ENCODE measurements around the gene CUL1. TPM values are rescaled to one million over a fixed set of nuclear protein-coding genes. Genes with fewer than 3 reads are reported as not detected.

The CUL1 gene
- total and polyA plus RNA-seq, 12 donors: 14.0 to 53.4 (median 43.5) TPM

- no peak for ATAC-seq
- Histone ChIP-seq H3K9me3 (no peaks in the 10 kb centered on the region), H3K4me1 (peaks cover 0 to 22% (median 0%) of the 10 kb centered on the region in 9 donors), H3K27ac (no peak overlapping the region), H3K36me3 (no peaks in the 10 kb centered on the region), H3K4me3 (no peak overlapping the region), H3K27me3 (no peaks in the 10 kb centered on the region)
- intact Hi-C loops (cut with DNase I): no loop called here
- no peak for TF ChIP-seq CTCF (IDR thresholded peaks at IDR 0.05)
- 71 to 79% methylated on average over 2 of the region's 2 CpGs for WGBS, 2 donors
- no peak for DNase-seq
Observed at GRCh38 chr7:148661471-148661870, 37.2 kb upstream of the CUL1 start.

GRCh38 chr7:148662646-148663045 is 36.1 kb upstream of the CUL1 start:
- 62 to 69% methylated on average over 3 of the region's 3 CpGs for WGBS, 2 donors
- DNase-seq (no peak), ATAC-seq (no peak)
- H3K27ac ChIP-seq: no peak overlapping the region
- H3K36me3 ChIP-seq: no peaks in the 10 kb centered on the region
- H3K9me3 ChIP-seq: no peaks in the 10 kb centered on the region
- TF ChIP-seq CTCF (IDR thresholded peaks at IDR 0.05): no peak
- peaks cover 0 to 22% (median 0%) of the 10 kb centered on the region in 9 donors for H3K4me1 ChIP-seq
- H3K27me3 ChIP-seq: no peaks in the 10 kb centered on the region
- H3K4me3 ChIP-seq: no peak overlapping the region
- intact Hi-C loops (cut with DNase I): no loop called here

DNA sequence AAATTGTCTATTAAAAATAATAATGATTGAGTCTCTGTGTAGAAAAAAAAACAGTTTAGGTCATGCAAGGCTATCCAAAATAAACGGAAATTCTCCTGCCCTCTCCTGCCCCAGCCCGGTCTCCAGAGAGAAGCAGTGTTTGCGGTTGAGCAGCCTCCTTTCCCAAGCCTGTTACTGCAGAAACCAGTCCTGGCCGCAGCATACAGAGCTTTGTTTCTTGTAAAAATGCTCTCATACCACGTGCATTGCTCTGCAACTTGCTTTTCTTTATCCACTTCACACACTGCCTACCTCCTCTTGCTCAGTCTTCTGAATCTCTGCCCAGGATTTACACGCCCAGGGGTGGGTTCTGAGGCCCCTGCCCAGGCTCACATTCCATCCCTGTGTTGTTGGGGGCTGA is 34.4 kb upstream of the CUL1 start:
- 35 to 44% methylated on average over 6 of the region's 6 CpGs for WGBS, 2 donors
- DNase-seq: peak; percentile 41 to 62
- H3K9me3 ChIP-seq: no peaks in the 10 kb centered on the region
- no peaks in the 10 kb centered on the region for H3K36me3 ChIP-seq
- intact Hi-C loops (cut with DNase I): no loop called here
- H3K27me3 ChIP-seq: no peaks in the 10 kb centered on the region
- no peak overlapping the region for H3K4me3 ChIP-seq
- peak in 7 of 8 donors; percentile 73 to 91 (median 81) for ATAC-seq
- H3K27ac ChIP-seq: peak overlapping the region in 2 of 10 donors; percentile 33 to 40
- peaks cover 0 to 22% (median 0%) of the 10 kb centered on the region in 9 donors for H3K4me1 ChIP-seq
- no peak for TF ChIP-seq CTCF (IDR thresholded peaks at IDR 0.05)

- Histone ChIP-seq H3K4me3 (no peak overlapping the region), H3K36me3 (no peaks in the 10 kb centered on the region), H3K27me3 (no peaks in the 10 kb centered on the region), H3K27ac (no peak overlapping the region), H3K9me3 (no peaks in the 10 kb centered on the region), H3K4me1 (peaks cover 0 to 22% (median 0%) of the 10 kb centered on the region in 9 donors)
- WGBS, 2 donors: 82 to 85% methylated on average over 4 of the region's 4 CpGs
- ATAC-seq (no peak), DNase-seq (no peak)
- intact Hi-C loops (cut with DNase I): no loop called here
- no peak for TF ChIP-seq CTCF (IDR thresholded peaks at IDR 0.05)
Observed at GRCh38 chr7:148665221-148665620, 33.5 kb upstream of the CUL1 start.
